Hepatocyte (in vitro differentiated cells): Measurements from ENCODE around the gene SIT1. TPM values are rescaled to one million over a fixed set of nuclear protein-coding genes. Genes with fewer than 3 reads are reported as not detected.

Source experiments
- DNase-seq: peaks from one replicate; pipeline ENCODE4 v3.0.0-alpha.2; 2016; ENCODE audit warnings: low spot score
- H2AFZ ChIP-seq: fragments of 200-600 bp; sonication (generic); 2 replicates; pipeline ENCODE4 v1.6.0; 2016; ENCODE audit warnings: antibody characterized with exemption, mild to moderate bottlenecking
- H3K27ac ChIP-seq: fragments of 200-600 bp; sonication (generic); 2 replicates; pipeline ENCODE4 v1.5.1; 2016; ENCODE audit warnings: mild to moderate bottlenecking
- H3K27me3 ChIP-seq: fragments of 200-600 bp; sonication (generic); 2 replicates; pipeline ENCODE4 v1.6.1; 2016
- H3K36me3 ChIP-seq: fragments of 200-600 bp; sonication (generic); replicated peaks from 2 replicates; pipeline ENCODE4 v1.5.1; 2016; ENCODE audit warnings: low read depth; ENCODE audit not compliant: insufficient read depth
- H3K4me1 ChIP-seq: fragments of 200-600 bp; sonication (generic); 2 replicates; pipeline ENCODE4 v1.5.1; 2016; ENCODE audit warnings: mild to moderate bottlenecking, moderate library complexity; ENCODE audit not compliant: insufficient read depth
- H3K4me2 ChIP-seq: fragments of 200-600 bp; sonication (generic); 2 replicates; pipeline ENCODE4 v1.6.0; 2016
- H3K4me3 ChIP-seq: fragments of 200-600 bp; sonication (generic); 2 replicates; pipeline ENCODE4 v1.5.1; 2016; ENCODE audit warnings: mild to moderate bottlenecking
- H3K79me2 ChIP-seq: fragments of 200-600 bp; sonication (generic); 2 replicates; pipeline ENCODE4 v1.6.0; 2017; ENCODE audit warnings: mild to moderate bottlenecking
- H3K9me2 ChIP-seq: fragments of 200-600 bp; sonication (generic); replicated peaks from 2 replicates; pipeline ENCODE4 v1.6.0; 2017; ENCODE audit warnings: mild to moderate bottlenecking; ENCODE audit not compliant: insufficient read depth
- H3K9me3 ChIP-seq: fragments of 200-600 bp; sonication (generic); 2 replicates; pipeline ENCODE4 v1.5.1; 2016; ENCODE audit warnings: low read depth, mild to moderate bottlenecking
- H4K20me1 ChIP-seq: fragments of 200-600 bp; sonication (generic); 2 replicates; pipeline ENCODE4 v1.6.0; 2016; ENCODE audit warnings: mild to moderate bottlenecking; ENCODE audit not compliant: insufficient read depth, poor library complexity, severe bottlenecking
- CTCF ChIP-seq: fragments of 200-600 bp; sonication (generic); IDR thresholded peaks from 2 replicates; pipeline ENCODE4 v1.5.1; 2016; ENCODE audit warnings: antibody characterized with exemption, mild to moderate bottlenecking; ENCODE audit not compliant: poor library complexity
- EZH2 ChIP-seq: fragments of 200-600 bp; sonication (generic); IDR thresholded peaks from 2 replicates; pipeline ENCODE4 v1.6.1; 2016; ENCODE audit warnings: antibody characterized with exemption, mild to moderate bottlenecking, borderline replicate concordance
- EZH2phosphoT487 ChIP-seq: fragments of 200-600 bp; sonication (generic); IDR thresholded peaks from one replicate; pipeline ENCODE4 v1.6.1; 2018; ENCODE audit warnings: antibody characterized with exemption, mild to moderate bottlenecking, low read depth, moderate library complexity; ENCODE audit not compliant: unreplicated experiment, severe bottlenecking
- WGBS: methylation state at CpG from one replicate; pipeline ENCODE4 v1.1.6; 2016; ENCODE audit warnings: low lambda C conversion rate; ENCODE audit errors: missing lambda C conversion rate; 5-methylcytosine and 5-hydroxymethylcytosine counted together
- polyA plus RNA-seq: library from polyadenylated mRNA; unstranded; fragments of >200 nt; fragmentation: Nextera tagmentation; extraction: Ambion mirVana; gene quantifications from 2 replicates; pipeline ENCODE4 v1.2.1, GENCODE V29; 2016
- total RNA-seq: library from RNA; depleted of rRNA; stranded (reverse); fragments of >200 nt; gene quantifications from 2 replicates; pipeline ENCODE4 v1.2.3, GENCODE V29; 2014

The SIT1 gene
- total and polyA plus RNA-seq, 2 experiments from 2014 or later: not detected

- Histone ChIP-seq H3K27me3 (no peaks in the 10 kb centered on the region), H4K20me1 (no peaks in the 10 kb centered on the region), H3K4me1 (peaks cover under 1% of the 10 kb centered on the region), H3K9me2 (no peaks in the 10 kb centered on the region), H3K79me2 (no peaks in the 10 kb centered on the region), H3K4me2 (peak overlapping the region; percentile 97), H3K9me3 (no peaks in the 10 kb centered on the region), H3K4me3 (peak overlapping the region; percentile 28), H2AFZ (peak overlapping the region; percentile 95), H3K36me3 (no peaks in the 10 kb centered on the region), H3K27ac (no peak overlapping the region)
- no peak for TF ChIP-seq EZH2
- no peak for TF ChIP-seq CTCF
- no peak for TF ChIP-seq EZH2phosphoT487
- no peak for DNase-seq
- WGBS: 34% methylated on average over 11 of the region's 13 CpGs
Measured at GRCh38 chr9:35675204-35675603, 24.5 kb upstream of the SIT1 start.

- TF ChIP-seq EZH2phosphoT487: no peak
- TF ChIP-seq EZH2: no peak
- no peak for TF ChIP-seq CTCF
- H3K4me3 ChIP-seq: no peak overlapping the region
- no peak overlapping the region for H2AFZ ChIP-seq
- WGBS: 90% methylated on average over 3 of the region's 3 CpGs
- DNase-seq: no peak
- H3K27ac ChIP-seq: no peak overlapping the region
- H3K9me3 ChIP-seq: no peaks in the 10 kb centered on the region
- no peaks in the 10 kb centered on the region for H3K79me2 ChIP-seq
- no peaks in the 10 kb centered on the region for H4K20me1 ChIP-seq
- no peaks in the 10 kb centered on the region for H3K36me3 ChIP-seq
- no peaks in the 10 kb centered on the region for H3K27me3 ChIP-seq
- H3K4me1 ChIP-seq: peaks cover 10% of the 10 kb centered on the region
- no peak overlapping the region for H3K4me2 ChIP-seq
- H3K9me2 ChIP-seq: no peaks in the 10 kb centered on the region
Measured at GRCh38 chr9:35674025-35674361, 23.3 kb upstream of the SIT1 start.

- no peak within 1 kb of the TSS for H3K4me3 ChIP-seq
- TF ChIP-seq EZH2phosphoT487: no peak
- no peaks in the 10 kb centered on the region for H3K79me2 ChIP-seq
- peak within 1 kb of the TSS; percentile 25 for H3K4me2 ChIP-seq
- peaks cover 15% of the 10 kb centered on the region for H3K4me1 ChIP-seq
- H3K9me2 ChIP-seq: no peaks in the 10 kb centered on the region
- DNase-seq: no peak
- H3K9me3 ChIP-seq: no peaks in the 10 kb centered on the region
- no peaks in the 10 kb centered on the region for H4K20me1 ChIP-seq
- no peaks in the 10 kb centered on the region for H3K27me3 ChIP-seq
- WGBS: 75% methylated on average over 10 of the region's 10 CpGs
- H3K36me3 ChIP-seq: no peaks in the 10 kb centered on the region
- H2AFZ ChIP-seq: no peak within 1 kb of the TSS
- no peak within 1 kb of the TSS for H3K27ac ChIP-seq
Measured at GRCh38 chr9:35673132-35674024, 22.6 kb upstream of the SIT1 start, which contains the start of gene CA9. Gene CA9 (plus strand): TSS chr9:35673928. CDS start chr9:35673960, 32 bp downstream.

- H3K9me2 ChIP-seq: no peaks in the 10 kb centered on the region
- peak overlapping the region; percentile 22 for H2AFZ ChIP-seq
- H3K4me3 ChIP-seq: no peak overlapping the region
- TF ChIP-seq CTCF (no peak), EZH2phosphoT487 (no peak), EZH2 (no peak)
- no peaks in the 10 kb centered on the region for H4K20me1 ChIP-seq
- WGBS: 50% methylated on average over 6 of the region's 6 CpGs
- no peaks in the 10 kb centered on the region for H3K79me2 ChIP-seq
- peak overlapping the region; percentile 33 for H3K4me2 ChIP-seq
- H3K4me1 ChIP-seq: peaks cover 19% of the 10 kb centered on the region
- H3K36me3 ChIP-seq: no peaks in the 10 kb centered on the region
- peak overlapping the region; percentile 90 for H3K27ac ChIP-seq
- H3K9me3 ChIP-seq: no peaks in the 10 kb centered on the region
- peak; percentile 68 for DNase-seq
- H3K27me3 ChIP-seq: no peaks in the 10 kb centered on the region
Measured at GRCh38 chr9:35669331-35670145, 18.8 kb upstream of the SIT1 start.
